Activated CD8-positive, alpha-beta memory T cell treated with anti-CD3 and anti-CD28 coated beads, Interleukin-2, amount 10 ng/mL, durations not matched to agents 7 days and 5 days (primary cell): ENCODE results near the gene LRRC8D. TPM values are rescaled to one million over a fixed set of nuclear protein-coding genes. Genes with fewer than 3 reads are reported as not detected.
A peak's percentile ranks its signal among the peaks of the same experiment; 100 is the strongest.

Source experiments
- ATAC-seq: fragments of 150-1000 bp; cut with Tn5 transposase; one replicate; pipeline ENCODE4 v1.10.0; 2021; ENCODE audit warnings: moderate library complexity
- CTCF ChIA-PET: fragments of 350-600 bp; sonication (Branson Sonifier 250); formaldehyde crosslinking; loops from one replicate; lab custom pipeline; 2021; ENCODE audit warnings: antibody characterized with exemption; lab: Charles Lee
- DNase-seq: peaks from one replicate; pipeline ENCODE4 v3.0.0-alpha.2; 2020
- H3K27ac Mint-ChIP-seq: one replicate; pipeline ENCODE4 v1.8.0; 2021; ENCODE audit warnings: mild to moderate bottlenecking, mixed read lengths
- H3K27me3 Mint-ChIP-seq: one replicate; pipeline ENCODE4 v1.8.0; 2021; ENCODE audit warnings: mixed read lengths
- H3K36me3 Mint-ChIP-seq: one replicate; pipeline ENCODE4 v1.8.0; 2021; ENCODE audit warnings: mild to moderate bottlenecking, mixed read lengths
- H3K4me1 Mint-ChIP-seq: one replicate; pipeline ENCODE4 v1.8.0; 2021; ENCODE audit warnings: mixed read lengths
- H3K4me3 Mint-ChIP-seq: one replicate; pipeline ENCODE4 v1.8.0; 2021; ENCODE audit warnings: mild to moderate bottlenecking, moderate library complexity, mixed read lengths
- H3K9me3 Mint-ChIP-seq: one replicate; pipeline ENCODE4 v1.8.0; 2022; ENCODE audit warnings: low read depth, mixed read lengths
- total RNA-seq, 2 experiments: library from RNA; stranded (reverse); gene quantifications; one replicate each; pipeline ENCODE4 v1.2.3, GENCODE V29; 2021

Gene LRRC8D
- total RNA-seq, 2 experiments from 2014 or later, result 19.2 to 27.7 TPM

DNA sequence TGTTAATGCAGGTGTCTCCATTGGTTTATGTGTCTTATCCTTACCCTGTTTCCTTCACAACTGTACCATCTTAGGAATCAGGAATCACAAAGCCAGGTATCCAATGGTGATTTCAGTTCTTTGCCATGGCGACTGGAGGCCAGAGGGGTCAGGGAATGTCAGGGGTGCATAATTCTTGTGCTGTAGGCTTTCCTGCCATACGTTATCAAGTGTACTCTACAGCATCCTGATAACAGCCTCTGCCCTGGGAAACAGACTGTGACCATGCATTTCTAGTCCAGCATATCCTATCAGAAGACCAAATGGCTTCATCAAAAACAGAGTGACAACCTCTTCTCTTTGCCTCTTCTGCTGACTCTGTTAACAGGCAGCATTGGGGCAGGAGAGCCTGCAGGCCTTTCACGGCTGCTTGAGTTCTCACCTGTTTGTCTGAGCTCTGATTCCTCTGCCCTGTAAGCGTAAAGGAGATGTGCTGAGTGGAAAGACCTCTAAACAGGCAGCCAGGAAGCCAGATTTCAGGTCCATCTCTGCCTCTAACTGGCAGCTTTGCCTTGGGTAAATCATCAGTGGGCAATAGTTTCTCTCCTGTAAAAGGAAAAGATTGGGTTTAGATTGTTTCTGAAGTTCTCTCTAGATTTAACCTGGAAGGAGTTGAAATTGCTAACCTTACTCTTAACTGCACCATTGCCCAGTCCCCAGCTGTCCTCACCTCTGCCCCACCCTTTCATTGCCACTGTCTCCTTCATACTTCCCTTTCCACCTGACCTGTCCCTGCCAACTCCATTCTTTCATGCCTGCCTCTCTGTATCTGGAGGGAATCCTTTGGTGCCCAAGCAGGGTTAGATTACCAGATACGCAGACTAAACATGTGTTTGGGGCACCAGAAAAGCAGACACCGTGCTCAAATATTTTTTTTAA is 80.2 kb downstream of the LRRC8D start:
- H3K36me3 Mint-ChIP-seq, result peaks cover 6% of the 10 kb centered on the region
- no peak for DNase-seq
- ATAC-seq, result no peak
- no peak overlapping the region for H3K4me3 Mint-ChIP-seq
- no peaks in the 10 kb centered on the region for H3K27me3 Mint-ChIP-seq
- no peaks in the 10 kb centered on the region for H3K9me3 Mint-ChIP-seq
- CTCF ChIA-PET, result no interaction called here
- H3K4me1 Mint-ChIP-seq, result peaks cover 7% of the 10 kb centered on the region
- no peak overlapping the region for H3K27ac Mint-ChIP-seq

DNA sequence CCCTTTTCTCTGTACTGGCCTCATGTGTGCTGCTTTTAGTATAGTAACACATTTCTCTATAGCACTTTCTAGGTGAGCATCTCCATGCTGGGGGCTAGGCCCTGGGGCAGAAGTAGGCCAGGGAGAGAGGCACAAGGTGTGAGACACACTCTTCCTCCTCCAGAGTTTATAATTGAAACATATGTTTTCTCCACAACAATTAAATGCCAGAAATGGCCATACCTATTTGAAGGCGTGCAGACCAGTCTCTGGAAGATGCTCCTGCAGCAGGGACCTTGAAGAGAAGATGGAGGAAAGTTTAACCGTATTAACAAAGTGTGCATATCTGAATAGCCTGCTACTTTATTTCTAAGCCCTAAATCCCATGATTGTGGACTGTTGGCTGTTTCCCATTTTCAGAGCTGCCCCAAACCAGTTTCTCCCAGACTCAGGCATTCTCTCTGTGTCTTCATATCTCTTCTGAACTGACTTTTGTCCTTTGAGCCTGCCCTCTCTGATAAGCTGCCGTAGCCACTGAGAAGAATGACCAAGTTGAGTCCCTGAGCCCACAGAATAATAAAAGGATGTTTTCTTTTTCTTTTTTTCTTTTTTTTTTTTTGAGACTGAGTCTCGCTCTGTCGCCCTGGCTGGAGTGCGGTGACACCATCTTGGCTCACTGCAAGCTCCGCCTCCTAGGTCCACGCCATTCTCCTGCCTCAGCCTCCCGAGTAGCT is 81.3 kb downstream of the LRRC8D start:
- Mint-ChIP-seq H3K27ac (no peak overlapping the region), H3K36me3 (peaks cover 9% of the 10 kb centered on the region), H3K4me3 (no peak overlapping the region), H3K9me3 (no peaks in the 10 kb centered on the region), H3K4me1 (peaks cover 16% of the 10 kb centered on the region), H3K27me3 (no peaks in the 10 kb centered on the region)
- CTCF ChIA-PET, result interaction anchor here (0.9 kb wide), 1 partner anchor 84 kb away, joined by 3 read pairs; no protein-coding TSS in a partner anchor
- DNase-seq, result no peak
- ATAC-seq, result no peak

DNA sequence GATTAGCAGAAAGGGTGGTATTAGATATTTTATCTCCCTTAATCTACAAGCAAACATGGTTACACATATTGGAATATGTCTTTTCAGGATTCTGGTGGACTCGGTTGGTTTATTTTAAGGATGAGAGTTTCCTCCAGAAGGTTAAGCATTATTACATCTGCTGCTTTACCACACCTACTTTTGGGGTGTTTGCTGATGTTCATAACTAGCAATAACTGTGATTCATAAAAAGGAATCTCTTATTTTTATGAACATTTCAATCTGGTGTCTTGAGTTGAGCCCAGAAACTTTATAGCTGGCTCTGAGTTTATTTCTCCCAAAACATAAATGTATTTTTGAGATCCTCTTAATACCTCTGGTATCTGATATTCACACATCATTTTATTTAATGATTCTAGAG is 82.7 kb downstream of the LRRC8D start:
- Mint-ChIP-seq H3K4me3 (no peak overlapping the region), H3K27ac (no peak overlapping the region), H3K27me3 (no peaks in the 10 kb centered on the region), H3K4me1 (peaks cover 30% of the 10 kb centered on the region), H3K36me3 (peaks cover 14% of the 10 kb centered on the region), H3K9me3 (no peaks in the 10 kb centered on the region)
- no peak for ATAC-seq
- CTCF ChIA-PET, result interaction anchor here (0.5 to 1.2 kb wide), 2 partner anchors 56 to 62 kb away, joined by 3 read pairs; no protein-coding TSS in a partner anchor
- no peak for DNase-seq

GRCh38 chr1:89904219-89904980 is 83.6 kb downstream of the LRRC8D start:
- Mint-ChIP-seq H3K4me1 (peaks cover 36% of the 10 kb centered on the region), H3K27me3 (no peaks in the 10 kb centered on the region), H3K27ac (no peak overlapping the region), H3K36me3 (peaks cover 14% of the 10 kb centered on the region), H3K4me3 (no peak overlapping the region), H3K9me3 (no peaks in the 10 kb centered on the region)
- CTCF ChIA-PET, result interaction anchor here (0.5 to 1.2 kb wide), 2 partner anchors 57 to 61 kb away, joined by 3 read pairs; no protein-coding TSS in a partner anchor
- DNase-seq (no peak), ATAC-seq (no peak)

GRCh38 chr1:89905395-89906058 is 84.7 kb downstream of the LRRC8D start:
- Mint-ChIP-seq H3K9me3 (no peaks in the 10 kb centered on the region), H3K4me1 (peaks cover 36% of the 10 kb centered on the region)
- CTCF ChIA-PET, result interaction anchor here (0.7 to 1.7 kb wide), 5 partner anchors 11 to 80 kb away, joined by 3 to 8 read pairs (median 3); no protein-coding TSS in a partner anchor

GRCh38 chr1:89906088-89906487 is 85.3 kb downstream of the LRRC8D start:
- DNase-seq (no peak), ATAC-seq (no peak)
- Mint-ChIP-seq H3K9me3 (no peaks in the 10 kb centered on the region), H3K27me3 (no peaks in the 10 kb centered on the region), H3K36me3 (peaks cover 14% of the 10 kb centered on the region), H3K4me3 (no peak overlapping the region), H3K4me1 (peaks cover 36% of the 10 kb centered on the region), H3K27ac (no peak overlapping the region)
- CTCF ChIA-PET, result interaction anchor here (0.7 to 1.7 kb wide), 5 partner anchors 11 to 79 kb away, joined by 3 to 8 read pairs (median 3); no protein-coding TSS in a partner anchor

More at GRCh38 chr1:89905395-89906058, 84.7 kb downstream of the LRRC8D start:
- Mint-ChIP-seq H3K27me3 (no peaks in the 10 kb centered on the region), H3K36me3 (peaks cover 14% of the 10 kb centered on the region), H3K27ac (no peak overlapping the region), H3K4me3 (no peak overlapping the region)
- DNase-seq (no peak), ATAC-seq (no peak)

GRCh38 chr1:89907727-89908212 is 86.9 kb downstream of the LRRC8D start:
- Mint-ChIP-seq H3K4me1 (peaks cover 36% of the 10 kb centered on the region), H3K27me3 (no peaks in the 10 kb centered on the region), H3K4me3 (no peak overlapping the region), H3K36me3 (peaks cover 18% of the 10 kb centered on the region), H3K27ac (peak overlapping the region; percentile 79), H3K9me3 (no peaks in the 10 kb centered on the region)
- ATAC-seq (no peak), DNase-seq (no peak)
- CTCF ChIA-PET, result no interaction called here

GRCh38 chr1:89908273-89908671 is 87.4 kb downstream of the LRRC8D start:
- ATAC-seq, result no peak
- no peak overlapping the region for H3K27ac Mint-ChIP-seq
- DNase-seq, result no peak
- peaks cover 41% of the 10 kb centered on the region for H3K4me1 Mint-ChIP-seq
- peaks cover 19% of the 10 kb centered on the region for H3K36me3 Mint-ChIP-seq
- H3K27me3 Mint-ChIP-seq, result no peaks in the 10 kb centered on the region
- no peaks in the 10 kb centered on the region for H3K9me3 Mint-ChIP-seq
- CTCF ChIA-PET, result no interaction called here
- no peak overlapping the region for H3K4me3 Mint-ChIP-seq

DNA sequence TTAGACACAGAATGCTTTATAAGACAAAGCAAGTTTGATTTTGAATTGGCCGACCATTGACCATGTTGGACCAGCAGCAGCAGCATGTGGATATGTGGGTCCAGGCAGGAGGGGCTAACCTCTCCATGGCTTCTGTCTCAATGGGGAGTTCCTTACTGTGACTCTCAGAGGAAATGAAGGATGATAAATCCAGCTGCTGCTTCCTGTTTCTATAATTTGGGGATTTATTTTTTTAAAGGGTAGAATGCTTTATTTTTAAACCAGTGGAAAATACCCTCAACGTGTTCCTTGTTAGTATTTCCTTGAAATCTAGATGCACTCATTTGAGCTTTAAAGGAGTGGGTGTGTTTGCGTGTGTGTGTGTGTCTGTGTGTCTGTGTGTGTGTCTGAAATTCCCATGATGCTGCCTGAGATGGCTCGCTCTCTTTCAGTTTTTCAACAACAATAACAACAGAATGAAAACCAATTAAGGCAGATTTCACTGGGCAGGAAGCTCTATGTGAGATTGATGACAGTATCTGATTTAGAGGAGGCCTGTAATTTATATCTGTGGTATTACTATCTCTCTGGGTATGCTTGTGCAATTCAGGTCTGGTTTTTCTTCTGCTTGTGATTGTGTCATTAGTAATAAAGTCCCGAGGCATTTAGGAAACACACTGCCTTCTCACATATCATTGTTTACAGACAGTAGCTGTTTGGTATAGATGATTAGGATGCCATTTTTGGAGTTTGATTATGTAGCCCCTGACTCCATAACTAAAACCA is 88.0 kb downstream of the LRRC8D start:
- no peak overlapping the region for H3K4me3 Mint-ChIP-seq
- H3K9me3 Mint-ChIP-seq, result no peaks in the 10 kb centered on the region
- ATAC-seq, result no peak
- H3K36me3 Mint-ChIP-seq, result peaks cover 20% of the 10 kb centered on the region
- peaks cover 41% of the 10 kb centered on the region for H3K4me1 Mint-ChIP-seq
- CTCF ChIA-PET, result interaction anchor here (0.9 kb wide), 1 partner anchor 66 kb away, joined by 3 read pairs; no protein-coding TSS in a partner anchor
- no peaks in the 10 kb centered on the region for H3K27me3 Mint-ChIP-seq
- no peak overlapping the region for H3K27ac Mint-ChIP-seq
- DNase-seq, result no peak

- Mint-ChIP-seq H3K27ac (no peak overlapping the region), H3K4me1 (peaks cover 35% of the 10 kb centered on the region), H3K27me3 (no peaks in the 10 kb centered on the region), H3K9me3 (no peaks in the 10 kb centered on the region), H3K36me3 (peaks cover 18% of the 10 kb centered on the region), H3K4me3 (no peak overlapping the region)
- CTCF ChIA-PET, result no interaction called here
- no peak for ATAC-seq
- no peak for DNase-seq
Observed at GRCh38 chr1:89910268-89910667, 89.4 kb downstream of the LRRC8D start.

DNA sequence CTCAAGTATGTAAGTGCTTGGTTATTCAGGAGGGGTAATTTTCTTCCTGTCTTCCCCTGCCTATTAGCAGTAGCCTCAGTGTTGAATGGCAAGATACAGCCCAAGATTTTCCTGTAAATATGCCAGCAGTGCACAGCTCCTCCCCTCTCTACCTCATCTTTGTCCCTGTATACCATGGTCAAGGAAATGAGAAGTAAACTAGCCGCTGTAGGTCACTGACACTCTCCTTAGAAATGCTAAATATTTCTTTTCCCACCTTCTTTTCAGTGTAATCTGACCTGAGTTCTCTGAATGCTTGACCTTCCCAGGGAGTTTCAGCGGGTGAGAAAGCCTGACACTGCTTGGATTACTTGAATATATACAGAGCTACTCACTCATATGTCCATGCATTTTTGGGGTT is 89.9 kb downstream of the LRRC8D start:
- Mint-ChIP-seq H3K4me3 (no peak overlapping the region), H3K4me1 (peaks cover 35% of the 10 kb centered on the region), H3K27me3 (no peaks in the 10 kb centered on the region), H3K9me3 (no peaks in the 10 kb centered on the region), H3K27ac (no peak overlapping the region), H3K36me3 (peaks cover 15% of the 10 kb centered on the region)
- DNase-seq (no peak), ATAC-seq (no peak)
- CTCF ChIA-PET, result no interaction called here
